Measurements from ENCODE around the gene TSC22D2. TPM values are rescaled to one million over a fixed set of nuclear protein-coding genes. Genes with fewer than 3 reads are reported as not detected.

Gene TSC22D2
- polyA plus RNA-seq, 1 donor from 2014 or later, result 15.3 TPM

DNA sequence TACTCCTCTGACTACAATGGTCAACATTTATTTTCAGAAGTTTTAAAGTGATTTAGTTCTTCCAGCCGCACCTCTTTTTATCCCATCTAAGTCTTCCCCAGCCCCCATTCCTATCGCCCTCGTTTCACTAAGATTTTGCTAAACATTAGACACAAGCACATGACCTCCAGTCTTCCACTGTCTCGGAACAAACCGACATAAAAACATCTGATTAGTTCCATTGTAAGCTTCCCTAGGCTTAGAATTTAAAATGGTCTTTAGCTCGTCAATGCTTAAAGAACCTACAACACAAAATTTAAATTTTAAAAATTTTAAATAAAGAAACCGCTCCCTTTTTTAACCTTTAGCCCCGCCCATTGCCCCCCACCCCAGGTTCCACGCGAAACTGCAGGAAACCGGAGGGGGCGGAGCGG lies 284 bp upstream of the TSC22D2 start:
- no peaks in the 10 kb centered on the region for H3K36me3 ChIP-seq (ENCODE audit: insufficient read depth, low read length)
- H3K79me2 ChIP-seq (replicated peaks; ENCODE audit: insufficient read depth, low read length), result peaks cover 27% of the 10 kb centered on the region
- H2AFZ ChIP-seq (ENCODE audit: low read depth, low read length), result peak overlapping the region; percentile 74
- H3F3A ChIP-seq (ENCODE audit: insufficient read depth, low read length, poor library complexity, severe bottlenecking), result peaks cover 9% of the 10 kb centered on the region
- no peaks in the 10 kb centered on the region for H3K9me3 ChIP-seq (ENCODE audit: low read length)
- no peaks in the 10 kb centered on the region for H3K9me2 ChIP-seq (ENCODE audit: insufficient read depth, low read length)
- peak overlapping the region; percentile 88 for H3K4me3 ChIP-seq (ENCODE audit: low read length)
- H3K4me2 ChIP-seq (ENCODE audit: low read length), result peak overlapping the region; percentile 80
- no peaks in the 10 kb centered on the region for H3K27me3 ChIP-seq (ENCODE audit: insufficient read depth, low read depth, low read length)
- TF ChIP-seq RAD21 (conservative IDR thresholded peaks at IDR 0.05) (no peak), POLR2AphosphoS5 (IDR thresholded peaks at IDR 0.05) (no peak), EZH2 (IDR thresholded peaks at IDR 0.05; ENCODE audit: borderline replicate concordance, insufficient read depth, low read length, poor library complexity, severe bottlenecking) (no peak), SMC3 (conservative IDR thresholded peaks at IDR 0.05; ENCODE audit: poor library complexity) (no peak), TAF1 (IDR thresholded peaks at IDR 0.05; ENCODE audit: low read depth) (no peak), EP300 (conservative IDR thresholded peaks at IDR 0.05; ENCODE audit: poor library complexity, severe bottlenecking) (no peak), MXI1 (conservative IDR thresholded peaks at IDR 0.05; ENCODE audit: poor library complexity, severe bottlenecking) (no peak)
- TF ChIP-seq, protein P1, sequence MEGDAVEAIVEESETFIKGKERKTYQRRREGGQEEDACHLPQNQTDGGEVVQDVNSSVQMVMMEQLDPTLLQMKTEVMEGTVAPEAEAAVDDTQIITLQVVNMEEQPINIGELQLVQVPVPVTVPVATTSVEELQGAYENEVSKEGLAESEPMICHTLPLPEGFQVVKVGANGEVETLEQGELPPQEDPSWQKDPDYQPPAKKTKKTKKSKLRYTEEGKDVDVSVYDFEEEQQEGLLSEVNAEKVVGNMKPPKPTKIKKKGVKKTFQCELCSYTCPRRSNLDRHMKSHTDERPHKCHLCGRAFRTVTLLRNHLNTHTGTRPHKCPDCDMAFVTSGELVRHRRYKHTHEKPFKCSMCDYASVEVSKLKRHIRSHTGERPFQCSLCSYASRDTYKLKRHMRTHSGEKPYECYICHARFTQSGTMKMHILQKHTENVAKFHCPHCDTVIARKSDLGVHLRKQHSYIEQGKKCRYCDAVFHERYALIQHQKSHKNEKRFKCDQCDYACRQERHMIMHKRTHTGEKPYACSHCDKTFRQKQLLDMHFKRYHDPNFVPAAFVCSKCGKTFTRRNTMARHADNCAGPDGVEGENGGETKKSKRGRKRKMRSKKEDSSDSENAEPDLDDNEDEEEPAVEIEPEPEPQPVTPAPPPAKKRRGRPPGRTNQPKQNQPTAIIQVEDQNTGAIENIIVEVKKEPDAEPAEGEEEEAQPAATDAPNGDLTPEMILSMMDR (IDR thresholded peaks at IDR 0.05; ENCODE audit: poor library complexity, severe bottlenecking), result no peak
- TF ChIP-seq, protein P2, sequence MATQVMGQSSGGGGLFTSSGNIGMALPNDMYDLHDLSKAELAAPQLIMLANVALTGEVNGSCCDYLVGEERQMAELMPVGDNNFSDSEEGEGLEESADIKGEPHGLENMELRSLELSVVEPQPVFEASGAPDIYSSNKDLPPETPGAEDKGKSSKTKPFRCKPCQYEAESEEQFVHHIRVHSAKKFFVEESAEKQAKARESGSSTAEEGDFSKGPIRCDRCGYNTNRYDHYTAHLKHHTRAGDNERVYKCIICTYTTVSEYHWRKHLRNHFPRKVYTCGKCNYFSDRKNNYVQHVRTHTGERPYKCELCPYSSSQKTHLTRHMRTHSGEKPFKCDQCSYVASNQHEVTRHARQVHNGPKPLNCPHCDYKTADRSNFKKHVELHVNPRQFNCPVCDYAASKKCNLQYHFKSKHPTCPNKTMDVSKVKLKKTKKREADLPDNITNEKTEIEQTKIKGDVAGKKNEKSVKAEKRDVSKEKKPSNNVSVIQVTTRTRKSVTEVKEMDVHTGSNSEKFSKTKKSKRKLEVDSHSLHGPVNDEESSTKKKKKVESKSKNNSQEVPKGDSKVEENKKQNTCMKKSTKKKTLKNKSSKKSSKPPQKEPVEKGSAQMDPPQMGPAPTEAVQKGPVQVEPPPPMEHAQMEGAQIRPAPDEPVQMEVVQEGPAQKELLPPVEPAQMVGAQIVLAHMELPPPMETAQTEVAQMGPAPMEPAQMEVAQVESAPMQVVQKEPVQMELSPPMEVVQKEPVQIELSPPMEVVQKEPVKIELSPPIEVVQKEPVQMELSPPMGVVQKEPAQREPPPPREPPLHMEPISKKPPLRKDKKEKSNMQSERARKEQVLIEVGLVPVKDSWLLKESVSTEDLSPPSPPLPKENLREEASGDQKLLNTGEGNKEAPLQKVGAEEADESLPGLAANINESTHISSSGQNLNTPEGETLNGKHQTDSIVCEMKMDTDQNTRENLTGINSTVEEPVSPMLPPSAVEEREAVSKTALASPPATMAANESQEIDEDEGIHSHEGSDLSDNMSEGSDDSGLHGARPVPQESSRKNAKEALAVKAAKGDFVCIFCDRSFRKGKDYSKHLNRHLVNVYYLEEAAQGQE (IDR thresholded peaks at IDR 0.05; ENCODE audit: borderline replicate concordance), result no peak
- H4K20me1 ChIP-seq (ENCODE audit: insufficient read depth), result peaks cover 35% of the 10 kb centered on the region
- H3K9ac ChIP-seq (ENCODE audit: low read length), result peak overlapping the region; percentile 63
- H3K27ac ChIP-seq (ENCODE audit: low read length), result peak overlapping the region; percentile 96

DNA sequence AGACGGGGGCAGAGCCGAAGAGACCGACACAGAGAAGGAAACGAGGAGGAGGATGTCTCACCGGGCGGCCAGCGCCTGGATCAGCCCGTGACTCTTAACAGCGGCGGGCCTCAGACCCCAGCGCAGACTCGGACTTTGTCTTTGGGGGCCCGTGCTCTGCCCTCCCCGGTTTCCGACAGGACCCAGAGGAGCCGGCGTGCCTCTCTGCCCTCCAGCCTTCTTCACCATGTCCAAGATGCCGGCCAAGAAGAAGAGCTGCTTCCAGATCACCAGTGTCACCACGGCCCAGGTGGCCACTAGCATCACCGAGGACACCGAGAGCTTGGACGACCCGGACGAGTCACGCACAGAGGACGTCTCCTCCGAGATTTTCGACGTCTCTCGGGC lies 1.0 kb downstream of the TSC22D2 start:
- no peaks in the 10 kb centered on the region for H3K9me3 ChIP-seq (ENCODE audit: low read length)
- peak overlapping the region; percentile 95 for H3K9ac ChIP-seq (ENCODE audit: low read length)
- TF ChIP-seq EZH2 (IDR thresholded peaks at IDR 0.05; ENCODE audit: borderline replicate concordance, insufficient read depth, low read length, poor library complexity, severe bottlenecking) (no peak), EP300 (conservative IDR thresholded peaks at IDR 0.05; ENCODE audit: poor library complexity, severe bottlenecking) (no peak), MXI1 (conservative IDR thresholded peaks at IDR 0.05; ENCODE audit: poor library complexity, severe bottlenecking) (no peak), RAD21 (conservative IDR thresholded peaks at IDR 0.05) (no peak), POLR2AphosphoS5 (IDR thresholded peaks at IDR 0.05) (no peak), SMC3 (conservative IDR thresholded peaks at IDR 0.05; ENCODE audit: poor library complexity) (no peak)
- no peak overlapping the region for H2AFZ ChIP-seq (ENCODE audit: low read depth, low read length)
- peaks cover 9% of the 10 kb centered on the region for H3F3A ChIP-seq (ENCODE audit: insufficient read depth, low read length, poor library complexity, severe bottlenecking)
- H3K36me3 ChIP-seq (ENCODE audit: insufficient read depth, low read length), result no peaks in the 10 kb centered on the region
- peak overlapping the region; percentile 88 for H3K4me3 ChIP-seq (ENCODE audit: low read length)
- H3K9me2 ChIP-seq (ENCODE audit: insufficient read depth, low read length), result no peaks in the 10 kb centered on the region
- peaks cover 40% of the 10 kb centered on the region for H3K79me2 ChIP-seq (replicated peaks; ENCODE audit: insufficient read depth, low read length)
- H3K4me2 ChIP-seq (ENCODE audit: low read length), result peak overlapping the region; percentile 22
- peaks cover 41% of the 10 kb centered on the region for H4K20me1 ChIP-seq (ENCODE audit: insufficient read depth)
- peak overlapping the region; percentile 96 for H3K27ac ChIP-seq (ENCODE audit: low read length)
- no peaks in the 10 kb centered on the region for H3K27me3 ChIP-seq (ENCODE audit: insufficient read depth, low read depth, low read length)
